ENCODE data around the gene RRP1B.
A peak's percentile ranks its signal among the peaks of the same experiment; 100 is the strongest.
"Not testable (repeated sequence)": the region's sequence is repeated elsewhere in the genome, so short reads cannot be mapped to it uniquely, and the experiment has no call there.

The RRP1B gene, protein sequence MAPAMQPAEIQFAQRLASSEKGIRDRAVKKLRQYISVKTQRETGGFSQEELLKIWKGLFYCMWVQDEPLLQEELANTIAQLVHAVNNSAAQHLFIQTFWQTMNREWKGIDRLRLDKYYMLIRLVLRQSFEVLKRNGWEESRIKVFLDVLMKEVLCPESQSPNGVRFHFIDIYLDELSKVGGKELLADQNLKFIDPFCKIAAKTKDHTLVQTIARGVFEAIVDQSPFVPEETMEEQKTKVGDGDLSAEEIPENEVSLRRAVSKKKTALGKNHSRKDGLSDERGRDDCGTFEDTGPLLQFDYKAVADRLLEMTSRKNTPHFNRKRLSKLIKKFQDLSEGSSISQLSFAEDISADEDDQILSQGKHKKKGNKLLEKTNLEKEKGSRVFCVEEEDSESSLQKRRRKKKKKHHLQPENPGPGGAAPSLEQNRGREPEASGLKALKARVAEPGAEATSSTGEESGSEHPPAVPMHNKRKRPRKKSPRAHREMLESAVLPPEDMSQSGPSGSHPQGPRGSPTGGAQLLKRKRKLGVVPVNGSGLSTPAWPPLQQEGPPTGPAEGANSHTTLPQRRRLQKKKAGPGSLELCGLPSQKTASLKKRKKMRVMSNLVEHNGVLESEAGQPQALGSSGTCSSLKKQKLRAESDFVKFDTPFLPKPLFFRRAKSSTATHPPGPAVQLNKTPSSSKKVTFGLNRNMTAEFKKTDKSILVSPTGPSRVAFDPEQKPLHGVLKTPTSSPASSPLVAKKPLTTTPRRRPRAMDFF

GRCh38 chr21:43659136-43660000 lies at the start of gene RRP1B, which contains the start of gene HSF2BP:
RRP1B (plus strand) TSS chr21:43659560; CDS start chr21:43659665, 105 bp downstream.
HSF2BP (minus strand) TSS chr21:43659488; CDS start chr21:43658096, 1,392 bp downstream.
- DNase-seq, result peak; percentile 86
- ATAC-seq, result peak; percentile 93

- ATAC-seq, result no peak
- peak; percentile 30 for DNase-seq
These were observed 47.6 kb upstream of the RRP1B start for GRCh38 chr21:43611598-43612369.

GRCh38 chr21:43613755-43614638 lies 45.4 kb upstream of the RRP1B start:
- ATAC-seq (no peak), DNase-seq (no peak)

- no peak for DNase-seq
- ATAC-seq, result no peak
These were observed 44.5 kb upstream of the RRP1B start for GRCh38 chr21:43614839-43615238.

GRCh38 chr21:43616861-43617260 lies 42.5 kb upstream of the RRP1B start:
- ATAC-seq, DNase-seq: not testable (repeated sequence)

DNA sequence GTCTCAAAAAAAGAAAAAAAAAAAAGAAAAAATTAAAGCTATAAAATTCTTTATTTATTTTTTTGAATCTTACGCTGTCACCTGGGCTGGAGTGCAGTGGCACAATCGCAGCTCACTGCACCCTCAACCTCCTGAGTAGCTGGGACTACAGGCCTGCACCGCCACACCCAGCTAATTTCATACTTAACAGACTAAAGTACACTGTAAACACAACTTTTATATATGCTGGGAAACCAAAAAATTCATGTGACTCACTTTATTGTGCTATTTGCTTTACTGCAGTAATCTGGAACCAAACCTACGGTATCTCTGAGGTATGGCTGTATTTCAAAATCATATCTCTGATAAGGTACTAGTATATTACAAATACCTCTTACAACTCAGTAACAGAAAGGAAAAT lies 40.4 kb upstream of the RRP1B start:
- ATAC-seq, result no peak
- no peak for DNase-seq

- DNase-seq (no peak), ATAC-seq (no peak)
These were observed 40.0 kb upstream of the RRP1B start for GRCh38 chr21:43619344-43619743.

GRCh38 chr21:43619856-43620255 lies 39.5 kb upstream of the RRP1B start:
- DNase-seq, result no peak
- ATAC-seq, result no peak

GRCh38 chr21:43622796-43623195 lies 36.6 kb upstream of the RRP1B start:
- DNase-seq, result no peak
- ATAC-seq, result no peak

DNA sequence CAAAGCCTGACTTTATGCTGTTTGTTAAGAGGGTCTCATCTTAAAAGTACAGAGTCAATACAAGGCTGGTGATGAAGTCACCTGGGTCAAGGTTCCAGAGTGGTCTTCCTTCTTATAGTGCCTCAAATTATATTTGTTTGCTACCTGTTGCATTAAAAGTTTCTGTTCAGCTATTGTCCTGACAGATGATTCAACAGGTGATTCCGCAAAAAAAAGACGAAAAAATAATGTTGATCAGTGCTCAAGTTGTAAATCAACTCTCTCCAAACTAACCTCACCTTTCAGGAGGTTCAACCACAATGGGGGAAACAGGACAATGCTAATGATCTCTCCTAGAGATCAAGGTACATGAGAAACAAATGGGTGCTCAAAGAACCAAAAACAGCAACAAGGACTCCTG lies 35.8 kb upstream of the RRP1B start:
- no peak for ATAC-seq
- no peak for DNase-seq

GRCh38 chr21:43624339-43624738 lies 35.0 kb upstream of the RRP1B start:
- DNase-seq, result no peak
- no peak for ATAC-seq

DNA sequence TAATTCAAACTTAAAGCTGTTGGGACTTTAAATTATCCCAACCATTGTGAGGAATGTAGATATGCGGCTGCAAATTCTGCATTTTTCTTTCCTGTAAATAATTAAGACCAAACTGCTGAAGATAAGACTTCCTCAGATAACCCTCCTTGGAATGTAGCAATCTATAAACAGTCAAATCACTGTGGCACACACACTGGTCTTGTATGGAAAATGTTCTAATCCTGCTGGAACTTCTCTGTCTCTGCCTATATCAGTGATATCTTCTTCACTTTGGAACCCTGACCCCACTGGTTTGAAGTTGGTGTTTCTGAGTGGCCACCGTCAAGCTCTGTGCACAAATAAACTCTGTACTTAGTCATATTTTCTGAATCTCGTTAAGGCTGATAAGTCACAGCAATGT lies 33.0 kb upstream of the RRP1B start:
- ATAC-seq, result no peak

DNA sequence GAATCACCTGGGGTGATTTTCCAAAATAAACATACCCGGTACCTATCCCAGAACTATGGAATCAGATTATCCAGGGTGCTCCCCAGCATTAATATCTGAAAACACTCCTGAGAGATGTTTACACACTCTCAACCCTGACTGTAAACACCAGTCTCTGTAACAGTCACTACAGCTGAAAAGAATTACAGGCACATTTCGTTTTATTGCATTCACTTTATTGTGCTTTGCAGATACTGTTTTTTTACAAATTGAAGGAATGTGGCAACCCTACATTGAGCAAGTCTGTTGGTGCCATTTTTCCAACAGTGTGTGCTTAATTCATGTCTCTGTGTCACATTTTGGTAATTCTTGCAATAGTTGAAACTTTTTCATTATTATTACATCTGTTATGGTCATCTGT lies 31.8 kb upstream of the RRP1B start:
- ATAC-seq, result no peak

More for the DNA sequence above, 33.0 kb upstream of the RRP1B start:
- DNase-seq, result no peak

GRCh38 chr21:43631411-43632107 lies 27.8 kb upstream of the RRP1B start:
- ATAC-seq, result no peak
- DNase-seq, result no peak

More for the DNA sequence above, 31.8 kb upstream of the RRP1B start:
- no peak for DNase-seq

DNA sequence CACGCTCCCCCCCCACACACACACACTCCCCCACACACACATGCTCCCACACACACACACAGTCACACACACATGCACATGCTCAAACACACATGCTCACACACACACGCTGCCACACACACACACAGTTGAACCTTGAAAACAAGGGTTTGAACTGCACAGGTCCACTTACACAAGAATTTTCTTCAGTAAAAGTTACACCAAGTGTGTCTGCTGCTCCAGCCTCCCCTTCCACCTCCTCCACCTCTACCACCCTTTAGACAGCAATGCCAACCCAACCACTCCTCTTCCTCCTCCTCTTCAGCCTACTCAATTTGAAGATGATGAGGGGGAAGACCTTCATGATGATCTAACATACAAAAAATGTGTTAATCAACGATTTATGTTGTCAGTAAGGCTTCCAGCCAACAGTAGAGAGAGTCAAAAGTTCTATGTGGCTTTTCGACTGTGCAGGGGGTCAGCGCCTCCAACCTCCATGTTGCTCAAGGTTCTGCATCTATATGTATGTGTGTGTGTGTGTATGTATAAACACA lies 26.9 kb upstream of the RRP1B start:
- no peak for ATAC-seq
- no peak for DNase-seq

DNA sequence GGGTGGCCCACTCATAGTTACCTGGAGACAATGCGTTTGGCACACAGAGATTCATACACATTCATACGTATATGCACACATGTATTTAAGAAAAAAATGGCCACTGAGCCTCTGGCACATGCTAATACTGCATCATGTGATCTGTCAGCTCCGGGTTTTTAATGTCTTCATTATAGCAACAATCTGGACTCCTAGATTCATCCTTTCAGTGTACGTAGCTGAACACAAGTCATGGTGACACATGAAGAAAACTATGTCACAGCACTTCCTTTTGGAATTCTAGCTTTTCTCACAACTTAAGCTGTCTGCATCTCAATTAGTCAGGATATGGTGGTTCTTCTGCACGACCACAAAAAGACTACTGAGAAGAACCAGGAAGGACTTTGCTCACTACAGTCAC lies 24.7 kb upstream of the RRP1B start:
- ATAC-seq, result no peak
- no peak for DNase-seq

GRCh38 chr21:43635436-43635835 lies 23.9 kb upstream of the RRP1B start:
- no peak for ATAC-seq

DNA sequence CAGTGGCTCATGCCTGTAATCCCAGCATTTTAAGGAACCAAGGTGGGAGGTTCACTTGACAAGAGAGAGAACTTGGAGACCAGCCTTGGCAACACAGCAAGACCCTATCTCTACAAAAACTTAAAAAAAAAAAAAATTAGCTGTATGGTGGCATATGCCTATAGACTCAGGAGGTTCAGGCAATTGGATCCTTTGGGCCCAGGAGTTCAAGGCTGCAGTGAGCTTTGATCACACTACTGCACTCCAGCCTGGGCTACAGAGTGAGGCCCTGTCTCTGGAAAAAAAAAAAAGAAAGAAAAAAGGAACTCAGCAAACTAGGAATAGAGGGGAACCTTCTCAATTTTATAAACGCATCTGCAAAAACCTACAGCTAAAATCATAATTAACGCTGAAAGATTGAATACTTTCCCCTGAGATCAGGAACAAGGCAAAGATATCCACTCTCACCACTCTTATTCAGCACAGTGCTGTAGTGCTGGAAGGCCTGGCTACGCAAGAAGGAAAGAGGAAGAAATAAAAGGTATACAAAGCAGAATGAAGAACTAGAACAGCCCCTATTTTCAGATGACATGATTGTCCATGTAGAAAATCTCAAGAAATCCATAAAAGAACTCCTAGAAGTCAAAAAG lies 21.7 kb upstream of the RRP1B start:
- DNase-seq, result no peak
- no peak for ATAC-seq

More at GRCh38 chr21:43635436-43635835, 23.9 kb upstream of the RRP1B start:
- no peak for DNase-seq

All from stimulated activated naive CD8-positive, alpha-beta T cell treated with anti-CD3 and anti-CD28 coated beads, Interleukin-15, Interleukin-2, amounts not matched to agents 100 U/mL and 50 U/mL, for 24 hours (primary cell).